Measurements from ENCODE around the gene AFAP1L2. TPM values are rescaled to one million over a fixed set of nuclear protein-coding genes. Genes with fewer than 3 reads are reported as not detected.

Gene AFAP1L2
- total and polyA plus RNA-seq, 9 of the 15 experiments (the other 6 are each of a cell fraction or from before 2014, with no cell fraction given): 0.07 TPM; not detected in 8

DNA sequence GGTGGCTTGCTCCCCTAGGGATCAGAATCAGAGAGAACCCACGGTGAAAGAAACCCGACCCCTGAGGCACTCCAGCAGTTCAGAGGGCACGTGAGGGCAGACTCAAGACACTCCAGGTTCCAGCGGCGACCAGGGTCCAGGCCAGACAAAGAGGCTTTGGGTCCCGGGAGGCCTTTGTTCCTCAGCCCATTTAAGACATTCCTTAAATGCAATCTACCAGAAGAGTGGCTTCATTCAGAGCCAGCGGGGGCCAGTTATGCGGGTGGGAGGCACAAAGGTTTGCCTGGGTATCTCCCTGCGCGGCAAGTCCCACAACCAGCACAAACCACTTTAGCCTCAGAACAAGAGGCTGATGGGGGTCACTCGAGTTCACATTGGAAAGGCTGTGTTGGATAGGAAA lies 53.6 kb downstream of the AFAP1L2 start:
- intact Hi-C loops (cut with micrococcal nuclease) (no loop called here), in situ Hi-C loops (cut with MboI) (no loop called here)
- Histone ChIP-seq H3K9ac (ENCODE audit: insufficient read depth in 1 of 2, low read depth in 2 of 2, low read length in 2 of 2) (no peak overlapping the region), H4K20me1 (replicated peaks; ENCODE audit: control insufficient read depth, insufficient read depth, low read length) (no peaks in the 10 kb centered on the region), H3K9me1 (ENCODE audit: control insufficient read depth, insufficient read depth, low read length) (no peaks in the 10 kb centered on the region), H3K9me3 (replicated peaks; ENCODE audit: control insufficient read depth, insufficient read depth, low read depth, low read length) (no peaks in the 10 kb centered on the region), H3K4me1 (replicated peaks in 1 of 2; ENCODE audit: control insufficient read depth in 2 of 2, insufficient read depth in 2 of 2, low read length in 2 of 2) (no peaks in the 10 kb centered on the region), H3K79me2 (ENCODE audit: control insufficient read depth, insufficient read depth, low read length) (no peaks in the 10 kb centered on the region), H3K4me2 (ENCODE audit: insufficient read depth, low read length) (no peak overlapping the region), H3K4me3 (no peak overlapping the region), H3K27me3 (ENCODE audit: control insufficient read depth in 2 of 2, insufficient read depth in 2 of 2, low read length in 2 of 2) (peaks cover 0 to 17% of the 10 kb centered on the region in 2 experiments; a peak in 2 of 5 replicates), H3K27ac (ENCODE audit: extremely low read depth, low read depth, low read length) (no peak overlapping the region), H3K36me3 (ENCODE audit: control insufficient read depth, insufficient read depth, low read length) (no peaks in the 10 kb centered on the region), H2AFZ (ENCODE audit: low read depth, low read length) (no peak overlapping the region)
- ATAC-seq (no peak), DNase-seq (ENCODE audit: extremely low read depth in 1 of 4, low spot score in 3 of 4) (no peak), FAIRE-seq (no peak)
- POLR2A ChIA-PET: no interaction called here
- CTCF ChIA-PET (ENCODE audit: low intra/inter-chr PET ratio): no interaction called here
- no TSS peak for BruUV-seq (replicated peaks)
- no peak for TF ChIP-seq DACH1 (IDR thresholded peaks at IDR 0.05; ENCODE audit: partially characterized antibody)
- 3% methylated on average over 10 of the region's 11 CpGs for WGBS (ENCODE audit: insufficient coverage, low coverage, missing lambda C conversion rate)

DNA sequence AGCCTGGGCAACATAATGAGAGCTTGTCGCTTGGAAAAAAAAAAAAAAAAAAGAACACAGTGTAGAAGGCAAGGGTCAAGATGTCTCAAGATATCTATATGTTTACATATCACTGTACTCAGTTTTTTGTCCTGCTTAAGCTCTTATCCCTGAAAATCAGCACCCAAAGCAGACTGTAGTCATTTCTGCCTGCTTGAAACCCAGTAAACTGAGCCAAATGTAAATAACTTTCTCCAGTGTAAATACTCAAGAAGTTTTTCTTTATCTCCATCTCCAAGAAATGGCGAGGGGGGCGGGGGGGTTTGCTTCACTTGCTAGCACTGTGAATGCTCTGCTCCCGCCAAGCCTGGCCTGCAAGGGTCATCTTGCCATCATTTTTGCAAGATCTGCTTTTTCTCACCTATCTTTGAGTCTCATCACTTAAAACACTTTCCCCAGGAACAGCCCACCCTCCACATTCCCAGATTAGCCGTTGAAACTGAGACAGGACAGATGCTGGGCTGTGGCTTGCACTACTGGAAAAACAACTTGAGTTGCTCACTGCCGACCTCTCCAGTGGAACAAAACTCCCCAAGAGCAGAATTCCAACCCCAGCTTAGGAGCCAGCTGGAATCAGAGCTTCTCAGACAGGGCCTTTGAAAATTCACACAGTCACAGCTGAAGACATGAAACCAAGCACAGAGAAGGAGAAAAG lies 54.6 kb downstream of the AFAP1L2 start:
- ATAC-seq: no peak
- no peaks in the 10 kb centered on the region for H3K36me3 ChIP-seq (ENCODE audit: control insufficient read depth, insufficient read depth, low read length)
- ChIA-PET POLR2A (no interaction called here), CTCF (ENCODE audit: low intra/inter-chr PET ratio) (no interaction called here)
- no peak for TF ChIP-seq ARID2 (IDR thresholded peaks at IDR 0.05)
- TF ChIP-seq FOXJ2 (tag; IDR thresholded peaks at IDR 0.05): no peak
- no peak for TF ChIP-seq MAZ (CRISPR knock-in tag; conservative IDR thresholded peaks at IDR 0.05 in 1 of 2, IDR thresholded peaks at IDR 0.05 in 1 of 2)
- TF ChIP-seq, protein P1, sequence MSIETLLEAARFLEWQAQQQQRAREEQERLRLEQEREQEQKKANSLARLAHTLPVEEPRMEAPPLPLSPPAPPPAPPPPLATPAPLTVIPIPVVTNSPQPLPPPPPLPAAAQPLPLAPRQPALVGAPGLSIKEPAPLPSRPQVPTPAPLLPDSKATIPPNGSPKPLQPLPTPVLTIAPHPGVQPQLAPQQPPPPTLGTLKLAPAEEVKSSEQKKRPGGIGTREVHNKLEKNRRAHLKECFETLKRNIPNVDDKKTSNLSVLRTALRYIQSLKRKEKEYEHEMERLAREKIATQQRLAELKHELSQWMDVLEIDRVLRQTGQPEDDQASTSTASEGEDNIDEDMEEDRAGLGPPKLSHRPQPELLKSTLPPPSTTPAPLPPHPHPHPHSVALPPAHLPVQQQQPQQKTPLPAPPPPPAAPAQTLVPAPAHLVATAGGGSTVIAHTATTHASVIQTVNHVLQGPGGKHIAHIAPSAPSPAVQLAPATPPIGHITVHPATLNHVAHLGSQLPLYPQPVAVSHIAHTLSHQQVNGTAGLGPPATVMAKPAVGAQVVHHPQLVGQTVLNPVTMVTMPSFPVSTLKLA (conservative IDR thresholded peaks at IDR 0.05): no peak
- TF ChIP-seq, protein P2, sequence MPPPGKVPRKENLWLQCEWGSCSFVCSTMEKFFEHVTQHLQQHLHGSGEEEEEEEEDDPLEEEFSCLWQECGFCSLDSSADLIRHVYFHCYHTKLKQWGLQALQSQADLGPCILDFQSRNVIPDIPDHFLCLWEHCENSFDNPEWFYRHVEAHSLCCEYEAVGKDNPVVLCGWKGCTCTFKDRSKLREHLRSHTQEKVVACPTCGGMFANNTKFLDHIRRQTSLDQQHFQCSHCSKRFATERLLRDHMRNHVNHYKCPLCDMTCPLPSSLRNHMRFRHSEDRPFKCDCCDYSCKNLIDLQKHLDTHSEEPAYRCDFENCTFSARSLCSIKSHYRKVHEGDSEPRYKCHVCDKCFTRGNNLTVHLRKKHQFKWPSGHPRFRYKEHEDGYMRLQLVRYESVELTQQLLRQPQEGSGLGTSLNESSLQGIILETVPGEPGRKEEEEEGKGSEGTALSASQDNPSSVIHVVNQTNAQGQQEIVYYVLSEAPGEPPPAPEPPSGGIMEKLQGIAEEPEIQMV (tag; conservative IDR thresholded peaks at IDR 0.05; ENCODE audit: low read depth): no peak
- TF ChIP-seq IRF2 (CRISPR knock-in tag; IDR thresholded peaks at IDR 0.05): no peak
- no peaks in the 10 kb centered on the region for H3K9me1 ChIP-seq (ENCODE audit: control insufficient read depth, insufficient read depth, low read length)
- BruUV-seq (replicated peaks): no TSS peak
- H3K27ac ChIP-seq (ENCODE audit: extremely low read depth, low read depth, low read length): no peak overlapping the region
- FAIRE-seq: no peak
- no peaks in the 10 kb centered on the region for H3K79me2 ChIP-seq (ENCODE audit: control insufficient read depth, insufficient read depth, low read length)
- no peak overlapping the region for H2AFZ ChIP-seq (ENCODE audit: low read depth, low read length)
- H4K20me1 ChIP-seq (replicated peaks; ENCODE audit: control insufficient read depth, insufficient read depth, low read length): no peaks in the 10 kb centered on the region
- no peak overlapping the region for H3K9ac ChIP-seq (ENCODE audit: insufficient read depth in 1 of 2, low read depth in 2 of 2, low read length in 2 of 2)
- peaks cover 0 to 22% of the 10 kb centered on the region in 2 experiments; a peak in 2 of 5 replicates for H3K27me3 ChIP-seq (ENCODE audit: control insufficient read depth in 2 of 2, insufficient read depth in 2 of 2, low read length in 2 of 2)
- intact Hi-C loops (cut with micrococcal nuclease): no loop called here
- H3K4me1 ChIP-seq (replicated peaks in 1 of 2; ENCODE audit: control insufficient read depth in 2 of 2, insufficient read depth in 2 of 2, low read length in 2 of 2): no peaks in the 10 kb centered on the region
- 0% methylated on average over 5 of the region's 6 CpGs for WGBS (ENCODE audit: insufficient coverage, low coverage, missing lambda C conversion rate)
- no peaks in the 10 kb centered on the region for H3K9me3 ChIP-seq (replicated peaks; ENCODE audit: control insufficient read depth, insufficient read depth, low read depth, low read length)
- DNase-seq (ENCODE audit: extremely low read depth in 1 of 4, low spot score in 3 of 4): no peak
- H3K4me3 ChIP-seq: no peak overlapping the region
- H3K4me2 ChIP-seq (ENCODE audit: insufficient read depth, low read length): no peak overlapping the region
- in situ Hi-C loops (cut with MboI): no loop called here

Data from K562 (cell line).